HUES64 (cell line): ENCODE measurements around the gene CD59.
"Not testable (repeated sequence)": the region's sequence is repeated elsewhere in the genome, so short reads cannot be mapped to it uniquely, and the experiment has no call there.

Experiments
- H3K27ac ChIP-seq: 2 replicates; pipeline ENCODE4 v1.7.0; 2013; ENCODE audit warnings: low read depth, low read length, inconsistent platforms
- H3K27me3 ChIP-seq: 2 replicates; pipeline ENCODE4 v1.6.1; 2013; ENCODE audit warnings: mild to moderate bottlenecking, low read length; ENCODE audit not compliant: insufficient read depth
- H3K36me3 ChIP-seq: 2 replicates; pipeline ENCODE4 v1.6.1; 2013; ENCODE audit warnings: mild to moderate bottlenecking, low read length; ENCODE audit not compliant: insufficient read depth
- H3K4me1 ChIP-seq: 2 replicates; pipeline ENCODE4 v1.6.1; 2013; ENCODE audit warnings: mild to moderate bottlenecking, low read length, moderate library complexity; ENCODE audit not compliant: insufficient read depth
- H3K4me3 ChIP-seq: 2 replicates; pipeline ENCODE4 v1.5.1; 2013; ENCODE audit warnings: mild to moderate bottlenecking, low read length, moderate library complexity
- H3K9ac ChIP-seq: 2 replicates; pipeline ENCODE4 v1.6.1; 2013; ENCODE audit warnings: mild to moderate bottlenecking, low read depth, low read length
- H3K9me3 ChIP-seq: 2 replicates; pipeline ENCODE4 v1.6.1; 2013; ENCODE audit warnings: low read depth, low read length; ENCODE audit not compliant: insufficient read depth
- WGBS: fragments of 150-250, 120-280 bp; methylation state at CpG from one replicate; pipeline ENCODE4 v1.1.7; 2013; ENCODE audit warnings: missing lambda C conversion rate; 5-methylcytosine and 5-hydroxymethylcytosine counted together

The CD59 gene

GRCh38 chr11:33664166-33664565, 72.1 kb downstream of the CD59 start:
- Histone ChIP-seq H3K9me3 (peaks cover 9% of the 10 kb centered on the region), H3K27ac (no peak overlapping the region), H3K4me3 (no peak overlapping the region), H3K36me3 (no peaks in the 10 kb centered on the region), H3K9ac (no peak overlapping the region), H3K4me1 (peaks cover 18% of the 10 kb centered on the region), H3K27me3 (no peaks in the 10 kb centered on the region)
- 90% methylated on average over 6 of the region's 6 CpGs for WGBS

GRCh38 chr11:33663121-33663520, 73.1 kb downstream of the CD59 start:
- H3K9ac ChIP-seq: no peak overlapping the region
- H3K27me3 ChIP-seq: no peaks in the 10 kb centered on the region
- peaks cover 7% of the 10 kb centered on the region for H3K4me1 ChIP-seq
- H3K4me3 ChIP-seq: no peak overlapping the region
- no peak overlapping the region for H3K27ac ChIP-seq
- H3K36me3 ChIP-seq: no peaks in the 10 kb centered on the region
- peaks cover 9% of the 10 kb centered on the region for H3K9me3 ChIP-seq

- H3K27ac ChIP-seq, H3K9me3 ChIP-seq, H3K9ac ChIP-seq, H3K27me3 ChIP-seq, H3K4me1 ChIP-seq, H3K4me3 ChIP-seq, H3K36me3 ChIP-seq: not testable (repeated sequence)
- 91% methylated on average over 6 of the region's 7 CpGs for WGBS
Measured at GRCh38 chr11:33661526-33661925, 74.7 kb downstream of the CD59 start.

DNA sequence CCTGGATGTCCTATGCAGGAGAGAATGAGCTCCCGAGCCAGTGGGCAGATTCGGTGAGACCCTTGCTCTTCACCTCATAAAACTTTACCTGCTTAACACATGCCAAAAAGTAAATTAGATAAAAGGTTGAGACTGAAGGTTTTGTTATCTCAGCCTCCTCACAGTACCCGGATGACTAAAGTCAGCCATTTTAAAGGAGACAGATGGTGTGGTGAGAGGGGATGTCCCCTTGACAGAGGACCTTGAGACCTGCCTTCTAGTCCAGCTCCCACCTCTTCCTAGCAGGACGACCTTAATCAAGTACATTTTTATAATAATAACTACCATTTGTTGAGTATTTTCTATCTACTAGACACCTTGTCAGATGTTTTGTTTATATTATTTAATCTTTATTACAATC, 75.3 kb downstream of the CD59 start:
- peaks cover 5% of the 10 kb centered on the region; the same call in 1 of the 2 replicates for H3K4me1 ChIP-seq
- H3K27me3 ChIP-seq: no peaks in the 10 kb centered on the region
- no peak overlapping the region for H3K27ac ChIP-seq
- H3K9ac ChIP-seq: no peak overlapping the region
- peaks cover 9% of the 10 kb centered on the region for H3K9me3 ChIP-seq
- no peak overlapping the region for H3K4me3 ChIP-seq
- WGBS: 96% methylated on average over 3 of the region's 4 CpGs
- H3K36me3 ChIP-seq: no peaks in the 10 kb centered on the region

- Histone ChIP-seq H3K9ac (no peak overlapping the region), H3K27me3 (no peaks in the 10 kb centered on the region), H3K4me3 (no peak overlapping the region), H3K4me1 (peaks cover 5% of the 10 kb centered on the region; the same call in 1 of the 2 replicates), H3K27ac (no peak overlapping the region), H3K36me3 (no peaks in the 10 kb centered on the region), H3K9me3 (peaks cover under 1% of the 10 kb centered on the region; the same call in 1 of the 2 replicates)
- 98% methylated on average over 5 of the region's 5 CpGs for WGBS
Measured at GRCh38 chr11:33659370-33660139, 76.7 kb downstream of the CD59 start.

DNA sequence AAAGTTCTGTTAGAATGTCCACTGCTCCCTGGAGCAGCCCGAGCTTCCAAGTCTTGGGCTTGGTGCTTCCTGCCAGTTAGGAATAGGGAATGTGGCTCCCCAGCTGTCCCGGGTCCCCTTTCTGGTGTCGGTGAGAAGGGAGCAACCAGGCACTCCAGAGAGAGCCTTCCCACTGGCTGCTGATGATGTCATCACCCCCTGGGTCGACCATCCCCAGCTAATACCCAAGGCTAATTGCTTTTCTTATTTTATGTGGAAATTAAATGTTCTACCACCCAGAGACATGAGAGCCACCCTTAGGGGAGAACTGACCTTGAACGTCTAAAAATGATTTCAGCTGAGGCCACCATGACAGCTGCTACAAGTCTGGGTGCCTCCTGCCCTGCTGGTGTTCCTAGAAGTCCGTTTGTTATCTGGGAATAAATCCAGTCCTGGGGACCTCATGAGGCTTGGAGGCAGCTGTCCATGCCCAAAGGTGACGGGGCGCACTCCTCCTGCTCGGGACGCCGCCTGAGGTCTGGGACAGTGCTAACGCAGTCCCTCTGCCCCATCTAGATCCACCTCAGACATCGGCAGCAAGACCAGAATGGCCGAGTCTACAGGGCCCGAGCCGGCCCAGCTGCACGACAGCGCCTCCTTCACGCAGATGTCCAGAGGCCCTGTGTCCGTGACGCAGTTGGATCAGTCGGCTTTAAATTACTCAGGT, 77.9 kb downstream of the CD59 start:
- Histone ChIP-seq H3K4me1 (peaks cover 5% of the 10 kb centered on the region; the same call in 1 of the 2 replicates), H3K36me3 (no peaks in the 10 kb centered on the region), H3K9ac (no peak overlapping the region), H3K9me3 (no peaks in the 10 kb centered on the region), H3K4me3 (no peak overlapping the region), H3K27me3 (no peaks in the 10 kb centered on the region), H3K27ac (no peak overlapping the region)
- WGBS: 88% methylated on average over 21 of the region's 22 CpGs

DNA sequence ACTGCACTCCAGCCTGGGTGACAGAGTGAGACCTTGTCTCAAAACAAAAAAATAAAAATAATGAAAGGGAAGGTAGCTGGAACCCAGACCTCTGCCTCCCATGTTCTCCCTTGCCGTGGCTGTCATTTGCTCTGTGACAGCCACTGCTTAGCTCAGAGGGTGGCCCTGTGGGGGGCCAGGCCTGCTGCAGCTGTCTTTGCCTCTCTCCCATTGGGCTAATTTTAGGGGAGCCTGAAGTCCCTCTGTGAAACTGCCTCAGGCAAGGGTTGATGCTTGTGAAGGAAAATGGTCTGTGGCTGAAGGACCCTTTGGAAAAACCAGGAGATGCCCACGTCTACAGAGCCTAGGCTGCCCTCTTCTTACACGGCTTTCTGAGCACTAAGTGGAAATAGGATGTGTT, 78.5 kb downstream of the CD59 start:
- WGBS: 90% methylated on average over 3 of the region's 3 CpGs
- Histone ChIP-seq H3K27ac (no peak overlapping the region), H3K4me3 (no peak overlapping the region), H3K9me3 (no peaks in the 10 kb centered on the region), H3K27me3 (no peaks in the 10 kb centered on the region), H3K4me1 (peaks cover 5% of the 10 kb centered on the region; the same call in 1 of the 2 replicates), H3K36me3 (no peaks in the 10 kb centered on the region), H3K9ac (no peak overlapping the region)

DNA sequence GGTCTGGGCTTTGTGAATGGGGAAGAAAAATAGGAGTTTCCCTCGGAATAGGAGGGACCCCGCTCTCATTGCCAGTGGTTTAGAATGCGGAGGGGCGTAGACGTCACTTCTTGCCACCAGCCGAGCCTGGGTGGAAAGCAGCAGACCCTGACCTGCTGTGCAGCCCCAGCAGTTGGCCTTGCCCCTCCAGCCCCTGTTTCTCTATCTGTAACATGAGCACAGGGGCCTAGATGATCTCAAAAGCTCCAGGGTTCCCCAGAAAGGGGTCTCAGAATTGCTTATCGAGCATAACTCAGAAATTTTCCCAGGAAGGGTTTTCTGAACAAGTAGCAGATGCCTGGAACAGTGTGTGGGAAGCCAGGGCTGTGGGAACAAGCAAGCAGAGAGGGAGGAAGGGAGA, 79.5 kb downstream of the CD59 start:
- H3K9me3 ChIP-seq: no peaks in the 10 kb centered on the region
- no peaks in the 10 kb centered on the region for H3K4me1 ChIP-seq
- WGBS: 91% methylated on average over 7 of the region's 7 CpGs
- H3K27ac ChIP-seq: no peak overlapping the region
- H3K27me3 ChIP-seq: no peaks in the 10 kb centered on the region
- no peaks in the 10 kb centered on the region for H3K36me3 ChIP-seq
- H3K9ac ChIP-seq: no peak overlapping the region
- H3K4me3 ChIP-seq: no peak overlapping the region

DNA sequence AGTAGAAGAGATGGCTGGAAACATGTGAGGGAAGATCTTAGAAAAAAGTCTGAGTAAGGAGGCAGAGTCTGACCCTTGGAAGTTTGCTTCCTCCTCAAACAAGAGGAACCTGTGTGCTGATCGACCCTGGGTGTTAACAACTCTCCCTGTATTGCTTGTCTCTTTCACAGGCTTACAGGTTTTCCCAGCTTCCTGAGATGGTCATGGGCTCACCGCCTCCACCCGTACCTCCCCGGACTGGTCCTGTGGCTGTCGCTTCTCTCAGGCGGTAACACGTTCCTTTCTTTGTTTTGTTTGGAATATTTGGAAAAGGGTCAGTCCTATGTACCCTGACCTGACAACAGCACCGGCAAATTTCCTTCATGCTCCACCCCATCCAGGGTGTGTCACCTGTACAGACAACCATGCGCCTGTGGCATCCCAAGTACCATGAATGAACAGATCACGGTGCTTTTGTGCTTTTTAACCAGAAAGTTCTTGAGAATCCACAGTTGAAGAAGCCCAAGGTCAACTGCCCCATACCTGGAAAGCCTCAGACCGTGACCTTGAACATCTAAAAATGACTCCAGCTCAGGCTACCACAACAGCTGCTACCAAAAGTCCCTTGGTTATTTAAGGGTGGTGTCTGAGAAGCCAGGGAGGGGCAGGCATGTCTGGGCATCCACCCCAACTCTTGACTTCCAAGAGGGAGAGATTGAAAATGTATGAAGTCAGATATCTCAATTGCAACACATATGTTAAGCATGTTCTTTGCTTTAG, 80.2 kb downstream of the CD59 start:
- Histone ChIP-seq H3K9me3 (no peaks in the 10 kb centered on the region), H3K36me3 (no peaks in the 10 kb centered on the region), H3K9ac (no peak overlapping the region)

DNA sequence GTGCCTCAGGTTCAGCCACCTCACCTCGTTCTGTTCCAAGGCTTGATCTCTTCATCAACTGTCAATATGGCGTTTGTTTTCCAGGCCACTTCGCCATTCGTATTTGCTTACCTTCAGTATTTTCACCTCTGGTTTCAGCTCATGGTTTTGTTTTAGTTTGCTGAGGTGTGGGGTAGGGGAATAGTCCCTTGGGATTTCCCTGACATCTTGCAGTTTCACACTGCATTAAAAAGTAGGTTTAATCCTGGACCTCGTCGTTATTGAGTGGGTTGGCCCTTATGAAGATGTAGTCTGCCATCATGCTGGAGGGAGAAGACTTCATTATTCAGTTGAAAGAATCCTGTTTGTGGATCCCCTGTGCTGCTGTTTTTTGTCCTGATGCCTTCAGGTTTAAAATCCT, 81.6 kb downstream of the CD59 start:
- WGBS: 96% methylated on average over 6 of the region's 6 CpGs
- H3K9ac ChIP-seq: no peak overlapping the region
- no peaks in the 10 kb centered on the region for H3K9me3 ChIP-seq
- H3K36me3 ChIP-seq: no peaks in the 10 kb centered on the region
- no peaks in the 10 kb centered on the region for H3K27me3 ChIP-seq
- H3K4me3 ChIP-seq: no peak overlapping the region
- H3K4me1 ChIP-seq: no peaks in the 10 kb centered on the region
- H3K27ac ChIP-seq: no peak overlapping the region

More for the DNA sequence above, 80.2 kb downstream of the CD59 start:
- Histone ChIP-seq H3K27ac (no peak overlapping the region), H3K4me3 (no peak overlapping the region), H3K4me1 (no peaks in the 10 kb centered on the region), H3K27me3 (no peaks in the 10 kb centered on the region)
- 93% methylated on average over 11 of the region's 11 CpGs for WGBS
